Stimulated activated CD8-positive, alpha-beta memory T cell treated with anti-CD3 and anti-CD28 coated beads, Interleukin-12 subunit alpha, Interleukin-12 subunit beta, amount 100 ng/mL, for 24 hours (primary cell): ENCODE results near the gene IRX1.

ENCODE experiments used
- DNase-seq: peaks from one replicate; pipeline ENCODE4 v3.0.0-alpha.2; 2020; ENCODE audit errors: extremely low read depth

IRX1 gene

DNA sequence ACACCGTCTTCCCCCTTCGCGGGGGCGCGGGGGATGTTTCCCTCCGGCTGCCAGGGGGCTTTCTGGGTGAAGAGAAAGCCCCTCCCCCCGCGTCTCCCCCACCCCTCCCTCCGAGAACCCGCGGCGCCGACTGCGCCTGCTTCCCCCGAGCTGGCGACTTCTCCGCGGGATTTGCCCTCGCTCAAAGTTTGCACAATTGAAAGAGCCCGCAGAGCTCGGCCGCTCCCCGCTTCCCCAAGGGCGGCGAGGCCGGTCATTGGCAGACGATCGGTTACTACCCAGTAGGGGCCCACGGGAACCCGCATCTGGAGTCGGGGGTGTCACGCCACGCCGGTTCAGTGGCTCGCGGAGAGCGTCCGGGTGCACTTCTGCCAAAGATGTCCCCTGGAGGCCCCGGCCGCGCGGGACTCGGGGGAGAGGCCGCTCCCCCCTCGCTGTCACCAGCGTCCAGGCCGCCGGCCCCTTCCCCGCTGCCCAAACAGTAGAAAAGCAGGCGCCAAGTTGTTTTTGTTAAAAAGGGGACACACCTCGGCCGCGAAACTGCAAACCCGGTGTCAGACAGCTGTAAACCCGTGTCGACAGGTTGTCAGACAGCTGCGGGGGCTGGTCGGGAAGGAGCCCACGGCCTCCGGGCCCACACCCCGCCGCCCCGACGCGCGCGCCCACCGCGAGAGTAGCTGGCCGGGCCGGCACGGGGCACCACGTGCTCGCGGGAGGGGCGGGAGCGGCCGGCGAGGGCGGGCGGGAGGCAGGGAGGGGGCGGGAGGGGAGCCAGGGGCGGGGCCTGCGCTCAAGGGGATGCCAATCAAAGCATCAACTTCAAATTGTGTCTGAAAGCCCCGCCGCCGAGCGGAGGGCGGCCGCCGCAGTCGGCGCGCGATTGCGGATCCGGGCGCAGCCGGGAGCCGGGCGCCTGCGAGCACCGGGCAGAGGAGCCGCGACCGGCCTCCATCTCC is at the start of gene IRX1:
Gene IRX1, plus strand, starts transcription at position 827 of the 956 bp plus-strand sequence. CDS start 274 bp downstream, outside the sequence.
- DNase-seq: no peak

DNA sequence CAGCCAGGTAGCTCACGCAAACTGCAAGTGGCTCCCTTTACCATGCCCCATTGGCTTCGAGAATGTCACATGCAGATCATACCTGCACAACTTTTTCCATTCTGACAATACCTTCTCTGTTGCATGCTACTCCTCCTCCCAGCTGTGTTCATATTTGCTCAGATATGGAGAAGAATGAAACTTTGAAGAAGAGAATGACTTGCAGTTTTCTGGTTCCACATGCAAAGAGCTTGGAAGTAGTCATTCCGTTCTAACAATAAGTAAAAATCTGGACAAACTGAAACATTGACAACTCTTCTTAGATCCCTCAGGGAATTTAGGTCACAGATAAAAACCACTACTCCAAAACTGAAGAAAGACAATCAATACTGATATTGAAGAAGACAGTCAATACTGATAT is 49.6 kb upstream of the IRX1 start:
- no peak for DNase-seq

DNA sequence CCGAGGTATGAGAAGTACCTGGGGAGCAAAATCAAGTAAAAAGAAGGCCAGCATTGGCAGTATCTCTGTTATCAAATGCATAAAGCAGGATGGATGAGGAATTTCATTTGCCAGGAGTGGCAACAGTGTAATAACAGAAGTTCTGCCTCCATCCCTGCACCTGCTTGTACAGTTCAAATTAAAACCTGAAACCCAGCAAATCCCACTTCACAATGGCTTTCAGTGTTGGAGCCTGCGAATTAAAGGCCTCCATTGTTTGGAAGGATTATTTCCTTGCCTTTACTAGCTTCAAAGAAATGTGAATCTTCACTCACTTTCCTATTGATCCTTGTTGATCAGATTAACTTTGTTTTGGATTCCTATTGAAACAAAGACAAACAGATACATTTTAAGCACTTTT is 31.5 kb upstream of the IRX1 start:
- no peak for DNase-seq

DNA sequence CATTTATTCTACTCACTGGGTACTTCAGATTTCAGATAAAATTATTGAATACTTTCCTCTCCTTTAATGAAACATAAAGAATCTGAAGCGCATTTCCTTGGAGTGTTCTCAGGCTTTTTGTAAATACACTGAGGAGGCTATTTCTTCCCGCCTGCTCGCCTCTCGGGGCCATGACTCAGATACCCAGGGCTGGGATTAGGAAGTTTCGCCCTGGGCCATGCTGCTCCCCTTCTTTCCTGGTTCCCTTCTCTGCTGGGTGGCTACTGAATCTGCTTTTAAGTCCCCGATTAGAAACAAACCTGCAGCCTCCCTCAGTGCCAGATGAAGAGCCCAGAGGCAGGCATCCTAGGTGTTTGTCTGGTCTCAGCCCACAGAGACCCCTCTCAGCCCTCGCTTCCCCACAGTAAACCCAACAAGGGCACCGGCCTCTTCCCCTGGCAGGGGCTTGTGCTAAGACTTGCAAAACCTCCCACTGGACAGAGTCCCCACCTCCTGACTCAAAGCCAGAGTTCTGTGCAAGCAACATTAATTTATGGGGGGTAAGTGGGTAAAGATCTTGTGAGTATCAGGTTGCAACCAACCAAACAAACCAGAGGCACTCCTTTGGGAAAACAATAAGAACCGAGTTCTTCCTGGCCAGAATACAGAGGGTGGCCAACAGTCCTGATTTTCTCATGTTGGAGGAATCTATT is 30.7 kb upstream of the IRX1 start:
- no peak for DNase-seq

DNA sequence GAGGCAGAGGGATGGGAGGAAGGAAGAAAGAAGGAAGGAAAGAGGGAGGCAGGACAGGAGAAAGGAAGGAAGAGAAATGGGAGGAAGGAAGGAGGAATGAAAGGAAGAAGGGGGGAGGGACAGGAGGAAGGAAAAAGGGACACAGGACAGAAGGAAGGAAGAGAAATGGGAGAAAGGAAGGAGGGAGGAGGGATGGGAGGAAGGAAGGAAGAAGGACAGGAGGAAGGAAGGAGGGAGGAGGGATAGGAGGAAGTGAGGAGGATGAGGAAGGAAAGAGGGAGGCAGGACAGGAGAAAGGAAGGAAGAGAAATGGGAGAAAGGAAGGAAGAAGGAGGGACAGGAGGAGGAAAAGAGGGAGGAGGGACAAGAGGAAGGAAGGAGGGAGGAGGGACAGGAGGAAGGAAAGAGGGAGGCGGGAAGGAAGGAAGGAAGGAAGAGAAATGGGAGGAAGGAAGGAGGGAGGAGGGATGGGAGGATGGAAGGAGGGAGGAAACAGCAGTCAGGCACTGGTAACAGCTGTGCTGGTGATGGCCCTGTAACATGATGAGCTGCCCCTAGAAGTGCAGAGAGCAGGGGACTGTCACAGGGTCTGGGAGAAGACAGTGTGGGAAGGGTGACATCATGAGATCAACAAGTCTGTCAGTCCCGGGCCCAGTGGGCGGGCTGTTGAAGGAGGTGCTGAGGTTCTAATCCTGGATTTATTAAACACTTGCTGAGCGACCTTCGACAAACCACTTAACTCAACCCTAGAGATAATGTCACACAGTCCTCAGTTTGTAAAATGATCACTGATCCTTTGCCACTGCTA is 10.7 kb upstream of the IRX1 start:
- DNase-seq: no peak

DNA sequence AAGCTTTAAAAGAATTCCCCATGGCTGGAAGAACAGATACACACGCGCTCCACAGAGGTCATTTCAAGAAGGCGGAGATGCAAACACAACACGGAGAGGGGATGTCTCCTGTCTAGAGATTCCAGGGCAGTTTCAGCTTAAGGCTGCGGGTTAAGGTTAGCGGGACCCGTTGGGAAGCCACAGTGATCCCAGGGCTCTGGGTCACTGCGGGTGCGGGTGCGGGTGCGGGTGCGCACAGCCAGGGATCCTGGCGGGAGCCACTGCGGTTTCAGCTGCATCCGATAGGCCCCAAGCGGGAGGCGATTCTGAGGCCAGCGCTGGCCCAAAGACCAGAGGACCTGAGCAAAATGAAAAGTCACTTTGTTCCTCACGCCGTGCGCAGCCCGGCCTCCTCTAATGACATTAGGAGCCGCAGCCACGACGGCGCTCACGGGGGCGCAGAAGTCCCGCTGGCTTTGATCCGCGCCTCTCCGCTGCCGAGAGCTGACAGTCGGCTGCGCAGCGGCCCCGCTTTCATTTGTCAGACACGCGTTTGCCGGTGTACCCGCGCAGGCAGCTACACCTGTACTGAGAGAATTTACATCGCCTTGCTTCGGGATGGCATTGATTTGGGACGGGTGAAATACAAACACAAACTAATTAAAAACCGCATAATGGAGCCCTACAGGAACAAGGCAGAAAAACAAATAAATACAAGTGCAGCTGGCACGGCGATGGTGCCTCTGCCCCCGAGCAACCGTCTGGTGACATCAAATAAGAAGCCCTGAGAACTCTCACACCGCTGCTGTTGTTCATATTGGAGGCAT is 5.3 kb upstream of the IRX1 start:
- no peak for DNase-seq

DNA sequence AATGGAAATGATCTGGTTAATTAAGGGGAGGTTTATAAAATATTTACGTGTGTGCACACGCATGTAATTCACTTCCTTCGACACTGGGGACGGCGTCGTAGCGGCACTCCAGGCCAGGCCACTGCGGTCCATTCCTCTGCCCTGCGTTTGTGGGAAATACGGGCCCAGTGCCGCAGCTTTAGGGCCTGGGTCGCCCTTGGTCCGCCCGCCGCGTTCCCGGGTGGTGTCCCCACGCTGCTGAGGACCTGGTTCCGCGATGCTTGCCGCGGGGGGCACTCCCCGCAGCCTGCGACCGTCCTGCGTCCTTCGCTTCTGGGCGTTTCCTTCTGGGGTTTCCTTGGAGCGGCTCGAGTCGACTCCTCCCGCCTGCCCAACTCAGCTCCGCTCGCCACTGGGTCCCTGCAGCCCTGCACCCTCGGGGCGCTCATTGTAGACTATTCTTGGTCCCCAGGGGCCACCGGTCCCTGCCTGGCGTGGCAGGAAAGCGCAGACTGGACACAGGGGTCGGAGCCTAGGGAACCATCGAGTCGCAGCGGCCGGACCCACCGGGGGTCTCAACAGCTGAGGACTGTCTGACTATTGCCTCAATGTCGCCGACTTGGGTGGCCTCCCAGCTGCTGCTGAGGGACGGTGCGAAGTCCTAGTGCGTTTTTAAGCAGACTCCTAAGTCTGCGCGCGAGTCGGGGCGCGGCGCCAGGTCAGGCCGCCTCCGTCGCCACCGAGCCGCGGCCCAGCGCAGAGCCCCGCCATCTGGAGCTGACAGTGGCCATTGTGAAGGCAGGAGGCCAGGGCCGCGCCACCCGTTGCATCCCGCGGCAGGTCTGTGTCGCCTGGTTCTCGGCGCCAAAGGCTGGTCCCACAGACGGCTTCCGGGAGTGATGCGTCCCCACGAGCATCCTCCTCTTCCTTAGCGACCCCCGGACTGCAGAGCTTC is 4.4 kb upstream of the IRX1 start:
- DNase-seq: no peak

DNA sequence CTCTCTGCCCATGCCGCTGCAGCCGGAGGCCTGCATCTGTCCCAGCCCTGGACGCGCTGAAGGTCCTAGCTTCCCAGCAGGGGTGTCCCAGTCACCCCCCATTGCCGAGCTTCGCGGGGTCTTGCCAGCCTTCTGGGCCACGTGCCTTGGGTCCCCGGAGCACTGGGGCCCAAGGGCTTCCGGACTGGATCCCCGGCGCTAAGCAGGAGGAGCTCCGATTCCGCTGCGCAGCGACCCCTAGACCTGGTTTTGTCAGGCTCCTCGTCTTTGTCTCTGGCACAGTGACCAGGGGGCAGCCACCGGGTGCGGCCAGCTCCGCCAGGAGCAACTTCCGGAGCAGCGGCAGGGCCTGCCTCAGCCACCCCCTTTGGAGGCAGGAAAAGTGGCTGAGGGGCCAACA is 3.3 kb upstream of the IRX1 start:
- no peak for DNase-seq

DNA sequence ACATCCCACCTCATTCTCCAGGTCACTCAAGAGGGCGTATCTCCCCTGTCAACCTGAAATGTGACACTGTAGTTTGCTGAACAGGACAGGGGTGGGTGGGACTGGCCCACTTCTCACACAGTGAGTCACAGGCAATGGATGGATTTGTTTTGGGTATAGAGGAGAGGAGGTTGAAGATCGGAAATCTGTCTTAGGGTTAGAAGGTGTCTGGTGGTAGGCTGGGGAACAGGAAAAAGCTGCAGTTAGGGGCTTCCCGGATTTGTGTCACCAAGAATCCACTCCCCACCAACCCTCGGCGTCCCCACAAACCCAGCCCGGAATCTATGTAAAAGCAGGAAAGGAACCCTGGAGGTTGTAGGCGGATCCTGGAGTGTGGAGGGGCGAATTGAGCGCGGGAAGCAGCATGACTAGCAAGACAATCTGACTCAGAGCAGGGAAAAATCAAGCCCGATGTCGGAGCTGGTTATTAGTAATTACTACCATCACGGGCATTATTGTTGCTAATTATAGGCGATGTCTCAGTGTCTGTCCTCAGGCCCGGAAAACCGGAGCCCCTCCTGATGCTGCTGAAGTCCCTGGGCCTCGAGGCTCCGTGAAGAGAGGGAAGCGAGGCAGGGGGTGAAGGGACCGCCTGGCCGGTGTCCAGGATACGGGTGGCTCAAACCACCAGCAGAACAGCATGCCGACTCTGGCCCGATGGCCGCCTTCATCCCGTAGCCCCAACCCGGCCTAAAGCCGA is 1.7 kb upstream of the IRX1 start:
- DNase-seq: no peak

DNA sequence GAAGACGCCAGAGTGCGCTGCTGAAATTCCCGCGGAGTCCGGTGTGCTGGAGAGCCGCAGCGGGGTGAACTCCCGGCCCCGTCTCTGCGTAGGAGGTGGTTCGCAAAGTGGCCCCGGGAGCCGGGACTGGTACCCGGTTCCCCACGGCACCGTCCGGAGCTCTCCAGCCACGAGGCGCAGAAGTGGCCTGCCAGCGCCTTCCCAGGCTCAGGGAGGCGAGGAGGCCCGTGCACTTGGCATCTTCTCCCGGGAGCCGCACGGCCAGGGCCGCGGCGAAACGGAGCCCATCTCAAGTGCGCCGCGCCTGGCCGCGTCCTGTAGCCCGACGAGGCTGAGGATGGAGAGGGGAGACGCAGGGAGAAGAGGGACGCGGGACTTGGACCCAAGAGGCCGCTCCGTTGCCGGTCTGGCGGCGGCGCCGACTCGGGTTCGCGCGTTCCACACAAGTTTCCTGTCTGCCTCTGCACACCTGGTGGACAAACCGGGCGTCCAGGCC is 1.1 kb upstream of the IRX1 start:
- no peak for DNase-seq

DNA sequence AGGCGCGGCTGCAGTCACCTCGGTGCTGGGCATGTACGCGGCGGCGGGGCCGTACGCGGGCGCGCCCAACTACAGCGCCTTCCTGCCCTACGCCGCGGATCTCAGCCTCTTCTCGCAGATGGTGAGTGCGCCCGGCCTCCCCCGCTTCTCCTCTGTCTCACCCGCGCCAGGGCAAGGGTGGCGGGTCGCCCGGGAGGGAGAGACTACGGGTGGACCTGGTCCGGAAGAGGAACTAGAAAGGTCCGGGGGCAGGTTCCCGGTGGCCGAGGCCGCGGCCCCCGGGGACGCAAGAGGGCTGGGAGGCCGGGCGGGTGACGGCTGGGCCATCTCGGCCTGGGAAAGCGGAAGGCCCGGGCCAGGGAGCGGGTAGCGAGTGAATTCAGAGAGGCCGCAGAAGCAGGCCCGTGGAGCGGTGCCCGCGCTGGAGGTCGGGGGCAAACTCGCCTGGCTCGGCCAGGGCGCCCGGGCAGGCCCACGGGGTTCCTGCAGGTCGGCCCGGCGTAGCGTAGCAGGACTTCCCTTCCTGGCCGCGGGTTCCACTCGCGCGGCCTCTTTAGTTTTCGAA is 711 bp downstream of the IRX1 start:
- no peak for DNase-seq

DNA sequence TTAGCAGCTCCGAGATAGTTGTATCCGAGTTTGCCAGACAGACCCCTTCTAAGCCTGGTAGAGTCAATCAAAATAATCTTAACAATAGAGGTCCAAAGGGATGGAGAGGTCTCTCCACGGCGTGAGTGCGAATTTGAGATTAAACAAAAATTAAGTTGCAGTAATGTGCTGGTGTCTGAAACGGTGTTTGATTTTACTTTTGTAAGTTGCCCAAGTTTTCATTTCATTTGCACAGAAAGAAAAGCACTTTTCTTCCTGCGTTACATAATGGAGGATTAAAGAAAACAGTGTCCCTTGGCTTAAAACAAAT is 1.2 kb downstream of the IRX1 start:
- no peak for DNase-seq

DNA sequence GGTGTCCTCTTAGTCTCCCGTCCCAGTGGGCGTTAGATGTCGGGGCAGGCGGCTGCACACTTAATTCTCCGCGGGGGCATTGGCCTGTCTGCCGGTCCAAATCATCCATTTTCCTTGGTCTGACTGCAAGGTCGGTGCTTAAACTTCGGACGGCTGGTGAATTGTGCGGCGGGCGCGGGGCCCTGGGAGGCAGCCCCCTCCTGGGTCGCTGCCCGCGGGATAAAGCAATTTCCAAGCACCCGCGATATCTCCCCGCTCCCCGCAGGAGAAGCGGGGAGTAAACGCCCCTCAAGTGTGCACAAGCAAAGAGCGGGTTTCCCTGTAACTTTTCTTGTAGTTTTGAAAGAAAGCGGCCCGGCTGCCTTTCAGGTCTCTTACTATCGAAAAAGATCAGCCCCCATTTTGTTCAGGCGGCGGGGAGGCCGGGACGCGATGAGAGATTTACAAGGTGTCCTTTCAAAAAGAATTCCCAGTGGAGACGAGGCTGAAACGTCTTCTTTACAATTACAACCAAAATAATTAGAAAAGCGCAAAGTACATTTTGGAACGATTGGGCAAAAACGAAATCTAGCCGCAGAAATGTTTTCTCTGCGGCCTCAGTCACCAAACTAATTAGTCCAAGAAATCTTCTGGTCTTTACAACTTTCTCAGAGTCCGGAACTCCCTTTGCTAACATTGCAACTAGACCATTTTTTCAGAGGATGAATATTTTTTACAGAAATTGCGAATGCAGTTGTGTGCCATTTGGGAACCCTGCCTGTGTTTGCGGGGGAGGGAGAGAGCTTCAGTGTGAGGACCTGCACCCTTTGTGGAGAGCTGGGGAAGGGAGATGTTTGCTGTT is 1.8 kb downstream of the IRX1 start:
- no peak for DNase-seq

DNA sequence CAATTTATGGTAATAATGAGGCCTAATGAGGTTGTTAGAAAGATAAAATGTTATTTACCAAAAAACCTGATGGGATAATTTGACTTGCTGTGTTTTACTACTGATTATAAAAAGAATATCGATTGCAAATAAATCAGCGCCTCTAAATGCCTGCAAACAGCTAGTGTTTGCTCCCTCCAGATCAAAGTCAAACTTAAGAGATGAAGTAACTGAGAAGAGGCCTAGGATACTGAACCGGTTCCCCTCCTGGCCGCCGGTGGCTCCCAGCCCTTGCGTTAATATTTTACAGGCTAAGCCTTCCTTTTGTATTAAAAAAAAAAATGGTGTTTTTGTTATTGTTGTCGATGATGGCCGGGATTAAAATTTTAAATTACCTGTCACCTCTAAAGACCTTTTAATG is 2.6 kb downstream of the IRX1 start:
- no peak for DNase-seq

DNA sequence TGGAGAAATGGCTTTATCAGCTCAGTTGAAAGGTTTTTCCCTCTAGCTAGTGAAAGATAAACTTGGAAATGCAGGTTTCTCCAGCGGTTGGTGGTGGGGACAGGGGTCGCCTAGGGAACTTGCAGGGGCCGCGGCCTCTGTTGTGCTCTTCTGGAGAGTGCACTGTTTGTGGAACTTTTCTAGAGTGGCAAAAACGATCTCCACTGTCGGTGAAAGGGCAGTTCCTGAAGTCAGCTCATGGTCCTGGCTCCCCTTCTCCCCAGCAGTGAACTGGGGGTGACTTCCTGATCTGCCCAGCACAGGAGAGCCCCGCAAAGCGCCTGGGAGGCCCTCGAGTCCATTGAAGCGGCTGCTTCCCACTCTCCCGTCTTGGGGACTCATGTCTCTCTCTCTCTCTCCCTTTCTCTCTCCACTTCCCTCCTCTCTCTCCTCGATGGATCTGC is 3.2 kb downstream of the IRX1 start:
- DNase-seq: no peak

DNA sequence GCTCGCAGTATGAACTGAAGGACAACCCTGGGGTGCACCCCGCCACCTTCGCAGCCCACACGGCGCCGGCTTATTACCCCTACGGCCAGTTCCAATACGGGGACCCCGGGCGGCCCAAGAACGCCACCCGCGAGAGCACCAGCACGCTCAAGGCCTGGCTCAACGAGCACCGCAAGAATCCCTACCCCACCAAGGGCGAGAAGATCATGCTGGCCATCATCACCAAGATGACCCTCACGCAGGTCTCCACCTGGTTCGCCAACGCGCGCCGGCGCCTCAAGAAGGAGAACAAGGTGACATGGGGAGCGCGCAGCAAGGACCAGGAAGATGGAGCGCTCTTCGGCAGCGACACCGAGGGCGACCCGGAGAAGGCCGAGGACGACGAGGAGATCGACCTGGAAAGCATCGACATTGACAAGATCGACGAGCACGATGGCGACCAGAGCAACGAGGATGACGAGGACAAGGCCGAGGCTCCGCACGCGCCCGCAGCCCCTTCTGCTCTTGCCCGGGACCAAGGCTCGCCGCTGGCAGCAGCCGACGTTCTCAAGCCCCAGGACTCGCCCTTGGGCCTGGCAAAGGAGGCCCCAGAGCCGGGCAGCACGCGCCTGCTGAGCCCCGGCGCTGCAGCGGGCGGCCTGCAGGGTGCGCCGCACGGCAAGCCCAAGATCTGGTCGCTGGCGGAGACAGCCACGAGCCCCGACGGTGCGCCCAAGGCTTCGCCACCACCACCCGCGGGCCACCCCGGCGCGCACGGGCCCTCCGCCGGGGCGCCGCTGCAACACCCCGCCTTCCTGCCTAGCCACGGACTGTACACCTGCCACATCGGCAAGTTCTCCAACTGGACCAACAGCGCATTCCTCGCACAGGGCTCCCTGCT is 3.8 kb downstream of the IRX1 start:
- DNase-seq: no peak
